ENCODE data around the gene MOV10L1. TPM values are rescaled to one million over a fixed set of nuclear protein-coding genes. Genes with fewer than 3 reads are reported as not detected.

The MOV10L1 gene
- total and polyA plus RNA-seq, 4 donors, result 0.27 to 11.9 (median 0.43) TPM

GRCh38 chr22:50078246-50078645 is 11.6 kb upstream of the MOV10L1 start:
- DNase-seq (no peak), ATAC-seq (ENCODE audit: insufficient read depth, low FRiP score) (no peak)
- no peak overlapping the region for H3K4me3 ChIP-seq
- H3K27me3 ChIP-seq (ENCODE audit: control insufficient read depth in 3 of 3, insufficient read depth in 3 of 3, low read length in 2 of 3), result no peaks in the 10 kb centered on the region
- no peaks in the 10 kb centered on the region for H3K9me3 ChIP-seq (ENCODE audit: control insufficient read depth in 4 of 4, insufficient read depth in 3 of 4, low read length in 3 of 4)
- no peak for TF ChIP-seq CTCF (IDR thresholded peaks at IDR 0.05; ENCODE audit: control extremely low read depth, extremely low read depth)
- 96 to 97% methylated on average over 13 of the region's 13 CpGs for WGBS, 2 donors
- H3K9ac ChIP-seq (ENCODE audit: insufficient read depth in 1 of 2, low read length in 2 of 2), result no peak overlapping the region
- no peaks in the 10 kb centered on the region for H3K36me3 ChIP-seq (ENCODE audit: control insufficient read depth in 4 of 4, insufficient read depth in 4 of 4, low read length in 4 of 4)
- H3K27ac ChIP-seq (ENCODE audit: low read depth in 1 of 2, low read length in 1 of 2), result no peak overlapping the region
- H3K4me1 ChIP-seq (ENCODE audit: control insufficient read depth in 5 of 5, insufficient read depth in 5 of 5, low read length in 5 of 5), result peaks cover 0 to 24% (median 3%) of the 10 kb centered on the region in 5 donors

- Histone ChIP-seq H3K9me3 (ENCODE audit: control insufficient read depth in 4 of 4, insufficient read depth in 3 of 4, low read length in 3 of 4) (no peaks in the 10 kb centered on the region), H3K27ac (ENCODE audit: low read depth in 1 of 2, low read length in 1 of 2) (no peak overlapping the region), H3K9ac (ENCODE audit: insufficient read depth in 1 of 2, low read length in 2 of 2) (no peak overlapping the region), H3K27me3 (ENCODE audit: control insufficient read depth in 3 of 3, insufficient read depth in 3 of 3, low read length in 2 of 3) (no peaks in the 10 kb centered on the region), H3K36me3 (ENCODE audit: control insufficient read depth in 4 of 4, insufficient read depth in 4 of 4, low read length in 4 of 4) (no peaks in the 10 kb centered on the region), H3K4me3 (no peak overlapping the region), H3K4me1 (ENCODE audit: control insufficient read depth in 5 of 5, insufficient read depth in 5 of 5, low read length in 5 of 5) (peaks cover 0 to 26% (median 3%) of the 10 kb centered on the region in 5 donors)
- ATAC-seq (ENCODE audit: insufficient read depth, low FRiP score) (no peak), DNase-seq (no peak)
- 82 to 86% methylated on average over 9 of the region's 9 CpGs for WGBS, 2 donors
- TF ChIP-seq CTCF (IDR thresholded peaks at IDR 0.05; ENCODE audit: control extremely low read depth, extremely low read depth), result no peak
These were observed 11.0 kb upstream of the MOV10L1 start for GRCh38 chr22:50078761-50079160.

DNA sequence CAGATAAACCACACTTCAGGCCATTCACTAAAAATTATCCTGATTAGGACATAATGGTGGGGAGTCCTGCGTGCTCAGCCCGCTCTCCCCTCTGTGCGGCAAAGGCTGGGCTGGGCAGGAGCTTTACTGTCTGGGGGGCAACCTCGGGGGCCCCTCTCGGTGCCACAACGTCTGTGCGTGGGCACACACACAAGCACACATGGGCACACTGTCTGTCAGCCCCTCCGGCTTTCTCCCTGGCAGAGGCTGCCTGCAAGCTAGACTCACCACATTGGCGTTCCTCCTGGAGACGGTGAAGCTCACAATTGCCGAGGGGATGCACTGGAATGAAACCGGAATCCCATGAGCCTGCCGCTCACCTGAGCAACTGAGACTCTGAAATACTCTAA is 9.7 kb upstream of the MOV10L1 start:
- Histone ChIP-seq H3K9ac (ENCODE audit: insufficient read depth in 1 of 2, low read length in 2 of 2) (no peak overlapping the region), H3K27ac (ENCODE audit: low read depth in 1 of 2, low read length in 1 of 2) (no peak overlapping the region), H3K4me3 (no peak overlapping the region), H3K9me3 (ENCODE audit: control insufficient read depth in 4 of 4, insufficient read depth in 3 of 4, low read length in 3 of 4) (no peaks in the 10 kb centered on the region), H3K4me1 (ENCODE audit: control insufficient read depth in 5 of 5, insufficient read depth in 5 of 5, low read length in 5 of 5) (peaks cover 0 to 26% (median 3%) of the 10 kb centered on the region in 5 donors), H3K36me3 (ENCODE audit: control insufficient read depth in 4 of 4, insufficient read depth in 4 of 4, low read length in 4 of 4) (no peaks in the 10 kb centered on the region), H3K27me3 (ENCODE audit: control insufficient read depth in 3 of 3, insufficient read depth in 3 of 3, low read length in 2 of 3) (no peaks in the 10 kb centered on the region)
- WGBS, 2 donors, result 85 to 91% methylated on average over 13 of the region's 13 CpGs
- ATAC-seq (ENCODE audit: insufficient read depth, low FRiP score) (no peak), DNase-seq (no peak)
- TF ChIP-seq CTCF (IDR thresholded peaks at IDR 0.05; ENCODE audit: control extremely low read depth, extremely low read depth), result no peak
